Measurements from ENCODE around the gene TAOK2. TPM values are rescaled to one million over a fixed set of nuclear protein-coding genes. Genes with fewer than 3 reads are reported as not detected.

Gene TAOK2
- total RNA-seq, 1 experiment from 2014 or later, result 56.7 TPM

DNA sequence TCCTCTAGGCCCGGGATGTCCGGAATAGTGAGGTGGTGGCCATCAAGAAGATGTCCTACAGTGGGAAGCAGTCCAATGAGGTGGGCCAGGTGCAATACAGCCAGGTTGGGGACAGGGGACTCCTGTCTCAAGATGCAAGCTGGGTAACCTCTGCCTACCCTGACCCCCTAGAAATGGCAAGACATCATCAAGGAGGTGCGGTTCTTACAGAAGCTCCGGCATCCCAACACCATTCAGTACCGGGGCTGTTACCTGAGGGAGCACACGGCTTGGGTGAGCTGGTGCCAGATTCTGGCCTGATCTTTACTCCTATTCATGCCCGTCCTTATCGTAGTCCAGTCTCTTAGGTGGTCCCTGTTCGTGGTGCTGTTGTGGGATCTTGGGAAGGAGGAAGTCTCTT lies 4.4 kb downstream of the TAOK2 start:
- BruUV-seq (replicated peaks), result no TSS peak
- intact Hi-C loops (cut with micrococcal nuclease), result no loop called here
- DNase-seq (ENCODE audit: low read depth, low spot score) (no peak), ATAC-seq (no peak)
- Histone ChIP-seq H3K9ac (ENCODE audit: low read length) (no peak overlapping the region), H2AFZ (ENCODE audit: low read depth, low read length, poor library complexity, severe bottlenecking) (no peak overlapping the region), H3K9me2 (ENCODE audit: insufficient read depth) (no peaks in the 10 kb centered on the region), H3K4me2 (ENCODE audit: low read length) (no peak overlapping the region), H3K36me3 (ENCODE audit: control insufficient read depth in 1 of 2, insufficient read depth in 2 of 2, low read length in 2 of 2) (peaks cover 48 to 53% of the 10 kb centered on the region in 2 experiments), H3K27ac (ENCODE audit: low read depth, low read length) (no peak overlapping the region), H4K20me1 (ENCODE audit: insufficient read depth) (no peaks in the 10 kb centered on the region), H3K9me3 (ENCODE audit: control insufficient read depth in 1 of 2, insufficient read depth in 1 of 2, low read depth in 1 of 2, low read length in 2 of 2) (no peaks in the 10 kb centered on the region), H3K27me3 (ENCODE audit: insufficient read depth, low read length) (no peaks in the 10 kb centered on the region), H3K4me3 (replicated peaks in 1 of 2; ENCODE audit: low read depth in 1 of 2, low read length in 2 of 2) (no peak overlapping the region), H3K79me2 (ENCODE audit: insufficient read depth, low read length) (peaks cover 67% of the 10 kb centered on the region), H3K4me1 (ENCODE audit: control insufficient read depth in 1 of 2, insufficient read depth in 2 of 2, low read length in 2 of 2) (peaks cover 8 to 22% of the 10 kb centered on the region in 2 experiments)
- RAD21 ChIA-PET (ENCODE audit: low non-redundant PET in 1 of 2, low total read pairs in 2 of 2, uncharacterized antibody in 2 of 2, unreplicated experiment in 2 of 2), result no interaction called here
- CTCF ChIA-PET, result no interaction called here
- TF ChIP-seq EGR1 (IDR thresholded peaks at IDR 0.05; ENCODE audit: low read depth) (no peak), SP1 (IDR thresholded peaks at IDR 0.05; ENCODE audit: low read depth) (no peak), SRF (IDR thresholded peaks at IDR 0.05; ENCODE audit: low read depth) (no peak), RAD21 (IDR thresholded peaks at IDR 0.05; ENCODE audit: low read depth) (no peak), ZNF274 (IDR thresholded peaks at IDR 0.05; ENCODE audit: low read depth, low read length) (no peak), ZFX (IDR thresholded peaks at IDR 0.05) (no peak), CEBPB (IDR thresholded peaks at IDR 0.05; ENCODE audit: low read depth) (no peak)
- TF ChIP-seq, protein P1, sequence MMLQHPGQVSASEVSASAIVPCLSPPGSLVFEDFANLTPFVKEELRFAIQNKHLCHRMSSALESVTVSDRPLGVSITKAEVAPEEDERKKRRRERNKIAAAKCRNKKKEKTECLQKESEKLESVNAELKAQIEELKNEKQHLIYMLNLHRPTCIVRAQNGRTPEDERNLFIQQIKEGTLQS (IDR thresholded peaks at IDR 0.05), result no peak
- POLR2A ChIA-PET, result no interaction called here

DNA sequence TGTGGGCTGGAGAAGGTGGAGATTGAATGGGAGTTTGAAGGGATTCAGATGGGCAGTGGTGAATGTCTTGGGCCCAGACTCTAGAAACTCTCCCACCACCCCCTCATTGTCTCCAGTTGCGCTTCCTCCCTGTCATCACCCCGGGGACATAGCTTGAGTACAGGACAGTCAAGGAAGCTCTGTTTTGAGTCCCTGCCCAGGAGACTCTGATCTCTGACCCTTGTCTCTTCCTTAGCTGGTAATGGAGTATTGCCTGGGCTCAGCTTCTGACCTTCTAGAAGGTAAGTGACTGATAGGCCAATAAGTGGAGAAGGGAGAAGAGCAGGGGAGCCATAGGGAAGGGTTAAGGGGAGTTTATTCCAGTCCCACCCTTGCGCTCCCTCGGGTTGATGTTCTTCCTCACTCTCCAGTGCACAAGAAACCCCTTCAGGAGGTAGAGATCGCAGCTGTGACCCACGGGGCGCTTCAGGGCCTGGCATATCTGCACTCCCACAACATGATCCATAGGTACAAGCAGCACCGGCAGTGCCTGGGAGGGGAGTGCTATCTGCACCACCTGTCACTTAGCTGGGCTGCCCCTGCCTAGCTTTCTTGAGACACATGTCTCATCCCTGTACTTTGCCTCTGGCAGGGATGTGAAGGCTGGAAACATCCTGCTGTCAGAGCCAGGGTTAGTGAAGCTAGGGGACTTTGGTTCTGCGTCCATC lies 5.0 kb downstream of the TAOK2 start:
- Histone ChIP-seq H3K9me2 (ENCODE audit: insufficient read depth) (no peaks in the 10 kb centered on the region), H3K27ac (ENCODE audit: low read depth, low read length) (no peak overlapping the region; the same call in 1 of the 2 replicates), H3K36me3 (ENCODE audit: control insufficient read depth in 1 of 2, insufficient read depth in 2 of 2, low read length in 2 of 2) (peaks cover 53 to 59% of the 10 kb centered on the region in 2 experiments), H2AFZ (ENCODE audit: low read depth, low read length, poor library complexity, severe bottlenecking) (no peak overlapping the region), H3K79me2 (ENCODE audit: insufficient read depth, low read length) (peaks cover 66% of the 10 kb centered on the region), H4K20me1 (ENCODE audit: insufficient read depth) (no peaks in the 10 kb centered on the region), H3K27me3 (ENCODE audit: insufficient read depth, low read length) (no peaks in the 10 kb centered on the region), H3K4me1 (ENCODE audit: control insufficient read depth in 1 of 2, insufficient read depth in 2 of 2, low read length in 2 of 2) (peaks cover 8 to 20% of the 10 kb centered on the region in 2 experiments), H3K4me3 (replicated peaks in 1 of 2; ENCODE audit: low read depth in 1 of 2, low read length in 2 of 2) (no peak overlapping the region), H3K4me2 (ENCODE audit: low read length) (no peak overlapping the region), H3K9ac (ENCODE audit: low read length) (no peak overlapping the region), H3K9me3 (ENCODE audit: control insufficient read depth in 1 of 2, insufficient read depth in 1 of 2, low read depth in 1 of 2, low read length in 2 of 2) (no peaks in the 10 kb centered on the region)
- POLR2A ChIA-PET, result no interaction called here
- no peak for ATAC-seq
- intact Hi-C loops (cut with micrococcal nuclease), result no loop called here
- no peak for DNase-seq (ENCODE audit: low read depth, low spot score)
- BruUV-seq (replicated peaks), result no TSS peak
- RAD21 ChIA-PET (ENCODE audit: low non-redundant PET in 1 of 2, low total read pairs in 2 of 2, uncharacterized antibody in 2 of 2, unreplicated experiment in 2 of 2), result no interaction called here
- CTCF ChIA-PET, result no interaction called here
- TF ChIP-seq EGR1 (IDR thresholded peaks at IDR 0.05; ENCODE audit: low read depth) (no peak), ELF1 (IDR thresholded peaks at IDR 0.05; ENCODE audit: borderline replicate concordance, low read depth) (no peak), CEBPB (IDR thresholded peaks at IDR 0.05; ENCODE audit: low read depth) (no peak), JUND (IDR thresholded peaks at IDR 0.05) (no peak), SP1 (IDR thresholded peaks at IDR 0.05; ENCODE audit: low read depth) (no peak), POLR2A (IDR thresholded peaks at IDR 0.05; ENCODE audit: borderline replicate concordance, extremely low read depth, insufficient read depth, insufficient read length) (no peak), TCF7L2 (IDR thresholded peaks at IDR 0.05; ENCODE audit: borderline replicate concordance, extremely low read depth, insufficient read depth, insufficient read length) (no peak), ZFX (IDR thresholded peaks at IDR 0.05) (no peak), CBX3 (IDR thresholded peaks at IDR 0.05; ENCODE audit: low read depth) (no peak), FOSL1 (IDR thresholded peaks at IDR 0.05; ENCODE audit: low read depth) (no peak), EZH2 (IDR thresholded peaks at IDR 0.05) (no peak)
- TF ChIP-seq, protein P1 (IDR thresholded peaks at IDR 0.05), result no peak
- TF ChIP-seq, protein P2, sequence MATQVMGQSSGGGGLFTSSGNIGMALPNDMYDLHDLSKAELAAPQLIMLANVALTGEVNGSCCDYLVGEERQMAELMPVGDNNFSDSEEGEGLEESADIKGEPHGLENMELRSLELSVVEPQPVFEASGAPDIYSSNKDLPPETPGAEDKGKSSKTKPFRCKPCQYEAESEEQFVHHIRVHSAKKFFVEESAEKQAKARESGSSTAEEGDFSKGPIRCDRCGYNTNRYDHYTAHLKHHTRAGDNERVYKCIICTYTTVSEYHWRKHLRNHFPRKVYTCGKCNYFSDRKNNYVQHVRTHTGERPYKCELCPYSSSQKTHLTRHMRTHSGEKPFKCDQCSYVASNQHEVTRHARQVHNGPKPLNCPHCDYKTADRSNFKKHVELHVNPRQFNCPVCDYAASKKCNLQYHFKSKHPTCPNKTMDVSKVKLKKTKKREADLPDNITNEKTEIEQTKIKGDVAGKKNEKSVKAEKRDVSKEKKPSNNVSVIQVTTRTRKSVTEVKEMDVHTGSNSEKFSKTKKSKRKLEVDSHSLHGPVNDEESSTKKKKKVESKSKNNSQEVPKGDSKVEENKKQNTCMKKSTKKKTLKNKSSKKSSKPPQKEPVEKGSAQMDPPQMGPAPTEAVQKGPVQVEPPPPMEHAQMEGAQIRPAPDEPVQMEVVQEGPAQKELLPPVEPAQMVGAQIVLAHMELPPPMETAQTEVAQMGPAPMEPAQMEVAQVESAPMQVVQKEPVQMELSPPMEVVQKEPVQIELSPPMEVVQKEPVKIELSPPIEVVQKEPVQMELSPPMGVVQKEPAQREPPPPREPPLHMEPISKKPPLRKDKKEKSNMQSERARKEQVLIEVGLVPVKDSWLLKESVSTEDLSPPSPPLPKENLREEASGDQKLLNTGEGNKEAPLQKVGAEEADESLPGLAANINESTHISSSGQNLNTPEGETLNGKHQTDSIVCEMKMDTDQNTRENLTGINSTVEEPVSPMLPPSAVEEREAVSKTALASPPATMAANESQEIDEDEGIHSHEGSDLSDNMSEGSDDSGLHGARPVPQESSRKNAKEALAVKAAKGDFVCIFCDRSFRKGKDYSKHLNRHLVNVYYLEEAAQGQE (IDR thresholded peaks at IDR 0.05; ENCODE audit: low read depth), result no peak
